ENCODE measurements around the gene TCFL5.

DNA sequence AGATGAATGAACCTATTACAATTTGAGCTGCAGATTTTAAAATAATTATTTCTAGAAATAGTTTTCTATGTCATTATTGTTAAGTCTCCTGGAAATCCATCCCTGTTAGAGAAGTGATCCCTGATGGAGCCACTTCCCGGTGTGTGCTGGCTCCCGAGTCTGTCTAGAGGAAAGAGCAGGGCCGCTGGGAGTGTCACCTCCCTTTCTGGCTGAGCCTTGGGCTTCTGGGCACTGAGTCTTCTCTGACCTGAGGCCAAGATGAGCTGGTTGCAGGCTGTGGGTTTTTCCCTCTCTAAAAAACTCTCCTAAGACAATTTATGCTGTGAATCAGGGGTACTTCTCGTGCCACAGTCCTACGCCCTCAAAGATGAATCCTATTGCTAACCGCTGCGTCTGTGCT, 28.8 kb upstream of the TCFL5 start:
- no peak for TF ChIP-seq CTCF (IDR thresholded peaks at IDR 0.05)
- TF ChIP-seq POLR2A (IDR thresholded peaks at IDR 0.05) = no peak
- TF ChIP-seq POLR2AphosphoS5 (IDR thresholded peaks at IDR 0.05) = no peak
